ENCODE data around the gene TKFC.

GRCh38 chr11:61334434-61335354 is 1.7 kb downstream of the TKFC start:
- no peak for TF ChIP-seq CTCF (conservative IDR thresholded peaks at IDR 0.05; ENCODE audit: low read length)
- no peak for TF ChIP-seq EZH2phosphoT487 (IDR thresholded peaks at IDR 0.05; ENCODE audit: borderline replicate concordance)

All from Loucy (cell line).